GM18505 (cell line): ENCODE measurements around the gene C6orf118.

ENCODE experiments used
- ATAC-seq: cut with Tn5 transposase; IDR thresholded peaks from one replicate; pipeline ENCODE4 v1.9.1; 2021; ENCODE audit not compliant: unreplicated experiment
- POLR2A ChIP-seq: IDR thresholded peaks from 4 replicates; pipeline ENCODE4 v1.6.1; 2011; ENCODE audit warnings: borderline replicate concordance; ENCODE audit not compliant: insufficient read depth, insufficient read length; ENCODE audit errors: extremely low read depth

The C6orf118 gene

DNA sequence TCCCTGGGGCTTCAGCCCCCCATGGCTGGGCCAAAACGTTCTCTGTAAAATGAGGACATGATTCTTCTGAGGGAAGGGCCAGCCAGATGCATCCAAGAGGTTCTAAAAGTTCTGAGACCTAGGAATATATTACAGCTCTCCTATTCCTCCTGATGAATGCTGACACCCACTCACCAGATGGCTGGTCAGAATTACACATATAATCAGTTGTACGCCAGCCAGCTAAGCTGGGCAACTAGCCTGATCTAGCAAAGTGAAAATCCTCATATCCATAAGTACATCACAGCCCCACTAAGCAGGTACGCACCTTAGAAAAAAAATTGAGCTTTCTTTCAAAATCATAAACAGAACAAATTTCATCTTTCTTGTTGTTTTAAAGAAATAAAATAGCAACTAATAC lies 34.8 kb downstream of the C6orf118 start:
- no peak for TF ChIP-seq POLR2A
- ATAC-seq, result no peak

DNA sequence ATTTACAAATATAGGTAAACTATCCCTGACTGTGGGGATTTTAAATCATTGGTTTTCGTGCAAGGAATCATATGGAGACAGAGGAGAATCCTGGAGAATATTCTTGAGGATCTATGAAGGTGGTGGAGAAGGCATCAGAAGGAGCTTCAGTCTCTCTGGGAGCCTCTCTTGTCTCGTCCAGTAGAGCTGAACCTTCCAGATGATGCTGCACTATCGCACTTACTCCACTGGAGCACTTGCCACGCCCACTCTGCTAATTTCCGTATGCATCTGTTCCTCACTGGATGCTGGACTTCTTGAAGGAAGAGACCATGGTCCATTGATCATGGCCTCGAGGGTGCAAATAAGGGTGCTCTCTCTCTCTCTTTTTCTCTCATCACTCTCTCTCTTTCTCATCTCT lies 36.8 kb downstream of the C6orf118 start:
- ATAC-seq, result no peak
- TF ChIP-seq POLR2A, result no peak

DNA sequence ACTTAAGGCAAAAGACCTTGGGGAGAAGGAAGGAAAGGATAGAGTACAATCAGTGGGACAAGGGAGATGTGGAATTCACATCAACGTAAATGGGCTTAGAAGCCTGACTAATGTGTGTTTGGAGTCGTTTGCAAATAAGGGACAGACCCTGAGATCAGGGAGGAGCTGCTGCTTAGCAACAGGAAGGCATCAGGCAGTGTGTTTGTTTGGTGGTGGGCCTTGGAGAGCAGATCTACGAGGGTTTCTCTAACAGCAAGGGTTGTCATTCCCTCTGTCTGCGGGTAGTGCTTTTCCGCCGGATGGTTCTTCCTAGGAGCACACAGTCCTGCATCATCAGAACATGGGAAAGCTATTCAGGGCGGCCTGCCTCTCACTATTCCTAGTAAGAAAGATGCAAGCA lies 40.4 kb downstream of the C6orf118 start:
- TF ChIP-seq POLR2A, result no peak
- no peak for ATAC-seq

DNA sequence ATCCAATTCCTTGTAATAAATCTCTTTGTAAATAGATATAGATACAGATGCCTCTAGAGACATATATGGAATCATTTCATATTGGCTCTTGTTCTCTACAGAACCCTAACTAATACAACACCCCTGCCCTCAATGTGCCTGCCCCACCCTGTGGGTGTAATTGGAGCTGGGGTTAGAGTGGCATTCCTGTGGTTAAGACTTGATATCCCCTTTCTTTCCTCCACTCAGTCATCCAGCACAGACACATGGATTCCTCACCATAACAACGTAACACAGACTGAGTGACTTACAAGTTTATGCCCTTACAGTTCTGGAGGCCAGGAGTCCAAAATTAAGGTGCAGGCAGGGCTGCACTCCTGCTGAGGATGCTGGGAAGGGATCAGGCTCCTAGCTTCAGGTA lies 42.8 kb downstream of the C6orf118 start:
- ATAC-seq, result no peak
- TF ChIP-seq POLR2A, result no peak

DNA sequence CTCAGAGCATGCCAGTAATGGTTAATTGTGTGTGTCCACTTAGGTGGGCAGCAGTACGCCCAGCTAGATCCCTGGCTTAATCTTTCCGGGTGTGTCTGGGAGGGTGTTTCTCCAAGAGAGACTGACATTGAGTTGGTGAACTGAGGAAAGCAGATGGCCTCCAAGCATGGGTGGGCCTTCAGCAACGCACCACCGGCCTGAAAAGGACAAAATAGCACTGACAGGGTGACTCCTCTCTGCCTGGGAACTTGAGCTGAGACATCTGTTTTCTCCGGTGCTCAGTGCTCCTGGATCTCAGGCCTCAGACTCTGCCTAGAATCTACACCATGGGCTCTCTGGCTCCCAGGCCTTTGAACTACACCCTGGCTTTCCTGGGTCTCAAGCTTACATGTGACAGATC lies 43.2 kb downstream of the C6orf118 start:
- TF ChIP-seq POLR2A, result no peak
- ATAC-seq, result no peak

DNA sequence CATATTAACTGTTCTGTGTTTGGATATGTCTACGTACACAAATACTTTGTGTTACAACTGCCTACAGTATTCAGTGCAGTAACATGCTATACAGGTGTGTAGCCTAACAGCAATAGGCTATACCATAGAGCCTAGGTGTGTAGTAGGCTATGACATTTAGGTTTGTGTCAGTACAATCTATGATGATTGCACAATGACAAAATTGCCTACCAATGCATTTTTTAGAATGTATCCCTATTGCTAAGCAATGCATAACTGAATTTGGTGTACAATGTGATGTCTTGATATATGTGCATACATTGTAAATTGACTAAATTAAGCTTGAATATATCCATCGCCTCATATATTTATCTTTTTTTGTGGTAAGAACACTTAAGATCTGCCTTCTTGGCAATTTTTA lies 48.9 kb downstream of the C6orf118 start:
- no peak for TF ChIP-seq POLR2A
- ATAC-seq, result no peak

DNA sequence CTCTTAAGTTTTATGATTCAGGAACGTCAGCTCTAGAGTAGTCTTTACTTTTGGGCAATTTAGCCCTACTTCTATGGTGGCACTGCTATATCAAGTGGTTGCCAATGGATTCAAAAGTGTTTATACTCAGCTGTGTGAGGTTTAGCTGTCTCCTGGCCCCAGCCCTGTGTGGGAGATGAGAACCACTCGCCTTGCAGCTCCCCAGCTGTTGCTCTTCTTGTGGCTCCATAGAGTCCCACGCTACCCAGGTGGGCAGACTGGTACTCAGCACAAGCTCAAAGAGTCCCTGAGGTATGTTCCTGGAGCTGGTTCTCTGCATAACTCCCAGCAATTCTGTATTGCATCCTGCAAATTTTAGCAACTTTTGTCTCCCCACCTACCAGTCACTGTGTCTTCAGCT lies 59.6 kb downstream of the C6orf118 start:
- no peak for ATAC-seq
- TF ChIP-seq POLR2A, result no peak

DNA sequence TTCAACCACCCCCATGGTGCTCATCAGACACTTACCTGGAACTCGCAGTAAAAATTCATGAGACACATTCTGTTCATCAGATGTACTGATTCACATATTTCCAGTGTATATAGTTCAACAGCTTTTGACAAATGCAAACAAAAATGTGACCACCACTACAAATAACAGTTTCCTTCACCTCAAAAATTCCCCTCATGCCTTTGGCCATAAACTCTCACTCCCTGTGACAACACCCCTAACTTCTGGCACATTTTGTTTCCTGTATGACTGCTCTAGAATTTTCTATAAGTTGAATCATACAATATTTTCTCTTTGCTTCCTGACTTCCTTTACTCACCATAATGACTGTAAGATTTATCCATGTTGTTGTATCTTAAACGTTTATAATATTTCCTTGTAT lies 63.7 kb downstream of the C6orf118 start:
- no peak for TF ChIP-seq POLR2A
- no peak for ATAC-seq

DNA sequence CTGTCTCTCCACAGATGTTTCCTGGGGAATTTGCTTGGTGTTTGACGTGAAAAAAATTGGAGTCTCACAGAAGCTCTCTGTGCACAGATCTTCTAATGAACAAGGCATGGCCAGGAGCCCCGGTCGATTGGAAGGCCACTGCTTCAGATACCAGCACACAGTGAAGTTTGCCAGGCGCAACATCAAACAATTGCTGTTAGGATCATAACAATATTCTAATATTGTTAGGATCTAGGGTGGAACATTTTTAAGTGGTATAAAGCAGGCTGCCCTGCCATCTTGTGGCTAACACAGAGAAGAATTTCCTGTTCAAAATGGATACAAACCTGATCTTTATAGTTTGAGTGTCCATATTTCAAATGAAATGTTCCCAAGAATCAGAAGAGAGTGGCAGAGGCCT lies 64.1 kb downstream of the C6orf118 start:
- no peak for ATAC-seq
- no peak for TF ChIP-seq POLR2A

DNA sequence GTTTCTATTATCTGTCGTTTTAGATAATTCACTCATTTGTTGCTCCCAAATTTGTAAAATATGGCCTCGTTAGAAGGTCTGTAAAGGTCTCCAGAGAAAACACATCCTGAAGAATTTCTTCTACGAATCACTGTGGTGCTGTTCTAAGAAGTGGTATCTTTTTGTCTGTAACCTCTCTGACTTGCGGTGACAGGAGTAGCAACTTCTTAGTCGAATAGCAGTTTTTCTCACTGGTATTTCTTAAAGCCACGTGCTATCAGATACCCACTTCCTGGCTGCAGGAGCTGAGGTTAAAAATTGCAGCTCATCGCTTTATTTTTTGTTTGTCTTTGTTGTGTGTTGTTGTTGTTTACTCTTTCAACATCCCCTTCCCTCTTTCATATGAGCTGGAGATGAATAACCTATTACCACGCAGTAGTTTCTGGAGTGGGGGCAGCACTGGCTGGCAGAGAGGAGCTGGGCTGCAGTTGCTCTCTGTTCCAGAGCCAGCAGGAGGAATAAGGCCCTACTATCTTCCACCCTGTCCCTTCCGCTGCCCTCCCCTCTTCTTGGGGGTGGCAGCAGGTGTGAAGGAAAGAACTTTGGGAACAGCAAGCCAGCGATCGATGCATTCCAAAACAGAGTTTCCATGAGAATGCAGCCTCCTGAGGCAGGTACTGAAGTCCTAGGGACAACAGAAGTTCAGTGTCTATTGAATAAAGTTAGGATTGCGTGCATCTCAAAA lies 64.7 kb downstream of the C6orf118 start:
- no peak for ATAC-seq
- TF ChIP-seq POLR2A, result no peak

DNA sequence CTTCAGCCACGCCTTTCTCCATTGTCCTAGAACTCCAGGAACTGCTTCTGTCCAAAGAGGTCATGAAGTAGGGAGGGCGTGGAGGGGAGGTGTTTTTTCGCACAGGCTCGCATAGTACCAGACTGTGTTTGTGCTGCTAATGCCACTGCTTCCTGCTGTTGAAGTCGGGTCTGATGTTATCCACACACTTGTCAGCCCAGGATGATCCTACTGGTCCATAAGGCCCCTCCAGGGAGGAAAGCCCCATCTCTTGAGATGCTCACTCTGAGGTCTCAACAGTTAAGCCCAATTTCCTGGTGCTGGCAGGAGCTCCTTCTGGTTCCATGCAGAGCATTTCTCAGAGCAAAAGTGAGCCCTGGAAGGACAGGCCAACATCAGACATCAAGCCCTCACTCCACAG lies 65.6 kb downstream of the C6orf118 start:
- TF ChIP-seq POLR2A, result no peak
- no peak for ATAC-seq

DNA sequence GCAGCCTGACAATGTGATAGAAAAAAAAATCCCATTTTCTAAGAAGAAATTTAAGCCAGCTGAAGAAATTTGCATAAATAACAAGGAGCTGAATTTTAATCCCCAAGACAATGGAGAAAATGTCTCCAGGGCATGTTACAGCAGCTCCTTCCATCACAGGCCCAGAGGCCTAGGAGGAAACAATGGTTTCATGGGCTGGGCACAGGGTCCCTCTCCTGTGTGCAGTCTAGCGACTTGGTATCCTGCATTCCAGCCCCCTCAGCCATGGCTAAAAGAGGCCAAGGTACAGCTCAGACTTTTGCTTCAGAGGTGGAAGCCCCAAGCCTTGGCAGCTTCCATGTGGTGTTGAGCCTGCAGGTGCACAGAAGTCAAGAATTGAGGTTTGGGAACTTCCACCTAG lies 73.1 kb downstream of the C6orf118 start:
- no peak for TF ChIP-seq POLR2A
- ATAC-seq, result no peak

DNA sequence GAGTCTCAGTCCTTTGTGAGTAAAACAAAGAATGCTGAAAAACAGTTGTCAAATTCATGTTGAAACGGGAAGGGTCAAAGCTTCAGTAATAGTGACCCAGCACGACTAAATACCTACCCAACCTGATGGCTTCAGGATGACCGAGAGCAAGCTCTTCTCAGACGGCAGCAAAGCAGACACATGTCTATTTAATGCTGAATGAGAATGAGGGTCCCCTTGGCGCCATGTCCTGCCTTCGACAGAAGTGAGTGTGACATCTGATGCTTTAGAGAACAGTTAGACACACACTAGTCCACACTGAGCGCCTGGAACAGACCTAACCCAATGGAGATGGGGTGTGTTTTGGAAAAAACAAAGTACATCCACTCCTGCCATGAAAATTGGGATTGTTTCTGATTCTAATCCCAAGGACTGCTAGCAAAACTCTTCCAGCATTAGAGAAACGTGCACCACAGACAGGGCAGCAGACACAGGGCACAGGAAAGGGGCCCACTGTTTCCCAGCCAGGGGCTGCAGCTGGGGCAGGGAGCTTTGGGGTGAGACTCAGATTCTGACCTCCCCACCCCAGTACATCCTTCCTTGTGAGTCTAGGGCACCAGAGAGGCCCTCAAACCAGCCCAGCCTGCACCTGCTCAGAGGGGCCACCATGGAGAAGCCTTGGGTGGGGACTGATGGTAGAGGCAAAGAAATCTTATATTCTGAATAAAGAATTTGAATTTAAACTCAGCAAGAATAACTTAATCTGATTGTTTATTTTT lies 76.5 kb downstream of the C6orf118 start:
- ATAC-seq, result no peak

More for the DNA sequence above, 76.5 kb downstream of the C6orf118 start:
- no peak for TF ChIP-seq POLR2A
